Neural progenitor cell (in vitro differentiated cells): ENCODE results near the gene MGAT3.

Source experiments
- EZH2 ChIP-seq: fragments of 200-600 bp; sonication (generic); IDR thresholded peaks from 2 replicates; pipeline ENCODE4 v1.6.1; 2017; ENCODE audit warnings: antibody characterized with exemption, mild to moderate bottlenecking, moderate library complexity
- TF ChIP-seq, protein P1 (sequence below): fragments of 200-600 bp; sonication (generic); IDR thresholded peaks from 2 replicates; pipeline ENCODE4 v1.5.1; 2017; ENCODE audit warnings: antibody characterized with exemption, mild to moderate bottlenecking

GRCh38 chr22:39503630-39504029, 46.8 kb downstream of the MGAT3 start:
- TF ChIP-seq, protein P1, sequence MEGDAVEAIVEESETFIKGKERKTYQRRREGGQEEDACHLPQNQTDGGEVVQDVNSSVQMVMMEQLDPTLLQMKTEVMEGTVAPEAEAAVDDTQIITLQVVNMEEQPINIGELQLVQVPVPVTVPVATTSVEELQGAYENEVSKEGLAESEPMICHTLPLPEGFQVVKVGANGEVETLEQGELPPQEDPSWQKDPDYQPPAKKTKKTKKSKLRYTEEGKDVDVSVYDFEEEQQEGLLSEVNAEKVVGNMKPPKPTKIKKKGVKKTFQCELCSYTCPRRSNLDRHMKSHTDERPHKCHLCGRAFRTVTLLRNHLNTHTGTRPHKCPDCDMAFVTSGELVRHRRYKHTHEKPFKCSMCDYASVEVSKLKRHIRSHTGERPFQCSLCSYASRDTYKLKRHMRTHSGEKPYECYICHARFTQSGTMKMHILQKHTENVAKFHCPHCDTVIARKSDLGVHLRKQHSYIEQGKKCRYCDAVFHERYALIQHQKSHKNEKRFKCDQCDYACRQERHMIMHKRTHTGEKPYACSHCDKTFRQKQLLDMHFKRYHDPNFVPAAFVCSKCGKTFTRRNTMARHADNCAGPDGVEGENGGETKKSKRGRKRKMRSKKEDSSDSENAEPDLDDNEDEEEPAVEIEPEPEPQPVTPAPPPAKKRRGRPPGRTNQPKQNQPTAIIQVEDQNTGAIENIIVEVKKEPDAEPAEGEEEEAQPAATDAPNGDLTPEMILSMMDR: no peak
- no peak for TF ChIP-seq EZH2
